Mesendoderm (in vitro differentiated cells): ENCODE data around the gene PDHX.
"Not testable (repeated sequence)": the region's sequence is repeated elsewhere in the genome, so short reads cannot be mapped to it uniquely, and the experiment has no call there.

Experiments used
- DNase-seq: peaks from one replicate; pipeline ENCODE4 v3.0.0; 2013
- H2AK5ac ChIP-seq: 2 replicates; pipeline ENCODE4 v1.6.1; 2013; ENCODE audit warnings: low read length, inconsistent platforms
- H2BK120ac ChIP-seq: 2 replicates; pipeline ENCODE4 v1.6.1; 2013; ENCODE audit warnings: low read depth, mild to moderate bottlenecking, low read length, moderate library complexity, mixed read lengths
- H2BK15ac ChIP-seq: replicated peaks from 2 replicates; pipeline ENCODE4 v1.6.1; 2013; ENCODE audit warnings: low read depth, mild to moderate bottlenecking, moderate library complexity
- H2BK5ac ChIP-seq: 2 replicates; pipeline ENCODE4 v1.6.1; 2013; ENCODE audit warnings: low read length, inconsistent platforms
- H3K18ac ChIP-seq: 2 replicates; pipeline ENCODE4 v1.6.1; 2013; ENCODE audit warnings: mild to moderate bottlenecking, low read length, mixed read lengths
- H3K23ac ChIP-seq: one replicate; pipeline ENCODE4 v1.6.1; 2013; ENCODE audit warnings: low read length
- H3K27ac ChIP-seq: 2 replicates; pipeline ENCODE4 v1.5.1; 2013; ENCODE audit warnings: low read depth, mild to moderate bottlenecking, inconsistent platforms, low read length, moderate library complexity
- H3K27me3 ChIP-seq: 2 replicates; pipeline ENCODE4 v1.6.1; 2013; ENCODE audit warnings: low read length, control low read depth, mild to moderate bottlenecking, inconsistent platforms; ENCODE audit not compliant: insufficient read depth, poor library complexity
- H3K36me3 ChIP-seq: 2 replicates; pipeline ENCODE4 v1.6.1; 2013; ENCODE audit warnings: low read length, inconsistent platforms; ENCODE audit not compliant: control insufficient read depth, insufficient read depth
- H3K4ac ChIP-seq: one replicate; pipeline ENCODE4 v1.6.1; 2013; ENCODE audit warnings: low read depth, mild to moderate bottlenecking, low read length, moderate library complexity
- H3K4me1 ChIP-seq: 2 replicates; pipeline ENCODE4 v1.6.1; 2013; ENCODE audit warnings: low read depth, low read length, inconsistent platforms; ENCODE audit not compliant: control insufficient read depth
- H3K4me2 ChIP-seq: 2 replicates; pipeline ENCODE4 v1.6.1; 2013; ENCODE audit warnings: low read length
- H3K4me3 ChIP-seq: 2 replicates; pipeline ENCODE4 v1.5.1; 2013; ENCODE audit warnings: mild to moderate bottlenecking, low read length
- H3K56ac ChIP-seq: one replicate; pipeline ENCODE4 v1.6.1; 2013; ENCODE audit warnings: low read length
- H3K79me1 ChIP-seq: 2 replicates; pipeline ENCODE4 v1.6.1; 2013; ENCODE audit warnings: low read length, inconsistent platforms
- H3K79me2 ChIP-seq: 2 replicates; pipeline ENCODE4 v1.6.1; 2013; ENCODE audit warnings: mild to moderate bottlenecking, low read length; ENCODE audit not compliant: control insufficient read depth, insufficient read depth
- H3K9ac ChIP-seq: 2 replicates; pipeline ENCODE4 v1.6.1; 2013; ENCODE audit warnings: low read length, inconsistent platforms
- H4K5ac ChIP-seq: one replicate; pipeline ENCODE4 v1.6.1; 2013; ENCODE audit warnings: low read length
- H4K8ac ChIP-seq: one replicate; pipeline ENCODE4 v1.6.1; 2013; ENCODE audit warnings: low read depth, mild to moderate bottlenecking, control low read depth, low read length, moderate library complexity
- WGBS: extraction: QIAGEN DNeasy Blood & Tissue Kit; methylation state at CpG from one replicate; pipeline ENCODE4 v1.1.7; 2013; ENCODE audit warnings: low lambda C conversion rate, missing lambda C conversion rate; ENCODE audit not compliant: insufficient coverage; ENCODE audit errors: extremely low coverage; 5-methylcytosine and 5-hydroxymethylcytosine counted together

The PDHX gene

GRCh38 chr11:34913556-34913955, 2.9 kb upstream of the PDHX start:
- H2AK5ac ChIP-seq, H3K27me3 ChIP-seq, H3K56ac ChIP-seq, H2BK120ac ChIP-seq, H2BK15ac ChIP-seq, H4K8ac ChIP-seq, H3K18ac ChIP-seq, H3K9ac ChIP-seq, DNase-seq, H4K5ac ChIP-seq, H3K4me3 ChIP-seq, H3K4ac ChIP-seq, H3K23ac ChIP-seq, H2BK5ac ChIP-seq, H3K27ac ChIP-seq, H3K36me3 ChIP-seq, H3K4me2 ChIP-seq, H3K4me1 ChIP-seq: not testable (repeated sequence)
- WGBS: no CpG with 5 or more reads among the region's 10 CpGs
- peaks cover 25% of the 10 kb centered on the region for H3K79me2 ChIP-seq
- H3K79me1 ChIP-seq: peaks cover 14% of the 10 kb centered on the region

- Histone ChIP-seq H3K27me3 (no peaks in the 10 kb centered on the region), H4K5ac (peak overlapping the region; percentile 71), H3K56ac (peak overlapping the region; percentile 87), H3K4me1 (no peaks in the 10 kb centered on the region), H3K4ac (peak overlapping the region; percentile 89), H3K4me3 (peak overlapping the region; percentile 70), H2BK120ac (peak overlapping the region; percentile 47), H3K9ac (peak overlapping the region; percentile 91), H3K18ac (peak overlapping the region; percentile 93), H3K27ac (peak overlapping the region; percentile 93), H2BK5ac (peak overlapping the region; percentile 20), H3K36me3 (no peaks in the 10 kb centered on the region), H3K23ac (peak overlapping the region; percentile 0), H3K79me1 (peaks cover 8% of the 10 kb centered on the region), H3K4me2 (peak overlapping the region; percentile 51), H4K8ac (no peak overlapping the region), H3K79me2 (peaks cover 30% of the 10 kb centered on the region), H2BK15ac (no peak overlapping the region), H2AK5ac (no peak overlapping the region)
- no CpG with 5 or more reads among the region's 34 CpGs for WGBS
- no peak for DNase-seq
Observed at GRCh38 chr11:34915136-34916014, 1.0 kb upstream of the PDHX start.

GRCh38 chr11:34916843-34917770, 689 bp downstream of the PDHX start:
- H3K27me3 ChIP-seq: no peaks in the 10 kb centered on the region
- peak overlapping the region; percentile 7 for H3K4ac ChIP-seq
- H4K5ac ChIP-seq: no peak overlapping the region
- peak overlapping the region; percentile 94 for H3K4me2 ChIP-seq
- H2BK120ac ChIP-seq: peak overlapping the region; percentile 33
- H3K79me2 ChIP-seq: peaks cover 39% of the 10 kb centered on the region
- H2BK15ac ChIP-seq: no peak overlapping the region
- H3K27ac ChIP-seq: peak overlapping the region; percentile 82
- H3K79me1 ChIP-seq: peaks cover 11% of the 10 kb centered on the region
- H4K8ac ChIP-seq: no peak overlapping the region
- H3K18ac ChIP-seq: peak overlapping the region; percentile 89
- peak overlapping the region; percentile 71 for H2BK5ac ChIP-seq
- H3K56ac ChIP-seq: peak overlapping the region; percentile 95
- H2AK5ac ChIP-seq: no peak overlapping the region
- 100% methylated on average over 1 of the region's 23 CpGs for WGBS
- H3K9ac ChIP-seq: peak overlapping the region; percentile 92
- no peaks in the 10 kb centered on the region for H3K36me3 ChIP-seq
- no peaks in the 10 kb centered on the region for H3K4me1 ChIP-seq
- peak overlapping the region; percentile 59 for H3K23ac ChIP-seq
- H3K4me3 ChIP-seq: peak overlapping the region; percentile 70
- DNase-seq: no peak

GRCh38 chr11:34921156-34921555, 4.7 kb downstream of the PDHX start:
- Histone ChIP-seq H3K27me3 (no peaks in the 10 kb centered on the region), H3K4ac (no peak overlapping the region), H4K5ac (no peak overlapping the region), H3K4me3 (no peak overlapping the region), H4K8ac (no peak overlapping the region), H3K79me2 (peaks cover 37% of the 10 kb centered on the region), H3K36me3 (no peaks in the 10 kb centered on the region), H3K79me1 (peaks cover 6% of the 10 kb centered on the region), H3K23ac (no peak overlapping the region), H2AK5ac (no peak overlapping the region), H3K18ac (no peak overlapping the region), H3K4me2 (no peak overlapping the region), H3K9ac (no peak overlapping the region), H2BK120ac (no peak overlapping the region), H3K27ac (no peak overlapping the region), H2BK5ac (no peak overlapping the region), H3K4me1 (no peaks in the 10 kb centered on the region), H3K56ac (no peak overlapping the region), H2BK15ac (no peak overlapping the region)
- WGBS: no CpG with 5 or more reads among the region's 4 CpGs
- no peak for DNase-seq

- H4K5ac ChIP-seq: no peak overlapping the region
- H3K27ac ChIP-seq: no peak overlapping the region
- peaks cover 5% of the 10 kb centered on the region for H3K79me1 ChIP-seq
- H2AK5ac ChIP-seq: no peak overlapping the region
- H2BK5ac ChIP-seq: no peak overlapping the region
- no peak overlapping the region for H3K18ac ChIP-seq
- no peak overlapping the region for H3K23ac ChIP-seq
- no peak overlapping the region for H4K8ac ChIP-seq
- H2BK120ac ChIP-seq: no peak overlapping the region
- H3K27me3 ChIP-seq: no peaks in the 10 kb centered on the region
- H3K36me3 ChIP-seq: no peaks in the 10 kb centered on the region
- H3K4me1 ChIP-seq: peaks cover 2% of the 10 kb centered on the region
- H3K79me2 ChIP-seq: peaks cover 14% of the 10 kb centered on the region
- H2BK15ac ChIP-seq: no peak overlapping the region
- no CpG with 5 or more reads among the region's 3 CpGs for WGBS
- no peak overlapping the region for H3K4me2 ChIP-seq
- no peak overlapping the region for H3K4me3 ChIP-seq
- no peak overlapping the region for H3K9ac ChIP-seq
- no peak overlapping the region for H3K56ac ChIP-seq
- no peak for DNase-seq
- H3K4ac ChIP-seq: no peak overlapping the region
Observed at GRCh38 chr11:34924714-34925113, 8.3 kb downstream of the PDHX start.
